MM.1S (cell line): ENCODE measurements around the gene ANKRD45.
"Not testable (repeated sequence)": the region's sequence is repeated elsewhere in the genome, so short reads cannot be mapped to it uniquely, and the experiment has no call there.

Experiments used
- DNase-seq: peaks from one replicate; pipeline ENCODE4 v3.0.0-alpha.2; 2015
- H2AFZ ChIP-seq: fragments of 300-600 bp; sonication (generic); 2 replicates; pipeline ENCODE4 v1.6.0; 2016; ENCODE audit warnings: antibody characterized with exemption, low read length
- H3F3A ChIP-seq: fragments of 300-600 bp; sonication (generic); 2 replicates; pipeline ENCODE4 v1.6.1; 2016; ENCODE audit warnings: mild to moderate bottlenecking, antibody characterized with exemption, low read length, moderate library complexity, mixed read lengths; ENCODE audit not compliant: insufficient read depth
- H3K27ac ChIP-seq: fragments of 300-600 bp; sonication (generic); 2 replicates; pipeline ENCODE4 v1.5.1; 2016; ENCODE audit warnings: mild to moderate bottlenecking, low read length
- H3K27me3 ChIP-seq: fragments of 300-600 bp; sonication (generic); replicated peaks from 2 replicates; pipeline ENCODE4 v1.6.0; 2016; ENCODE audit warnings: low read length; ENCODE audit not compliant: insufficient read depth
- H3K36me3 ChIP-seq: fragments of 300-600 bp; sonication (generic); replicated peaks from 2 replicates; pipeline ENCODE4 v1.6.1; 2016; ENCODE audit warnings: mild to moderate bottlenecking, low read length, mixed read lengths; ENCODE audit not compliant: insufficient read depth
- H3K4me1 ChIP-seq: fragments of 300-600 bp; sonication (generic); 2 replicates; pipeline ENCODE4 v1.6.1; 2016; ENCODE audit warnings: low read length, mixed read lengths
- H3K4me2 ChIP-seq: fragments of 300-600 bp; sonication (generic); 2 replicates; pipeline ENCODE4 v1.6.0; 2016; ENCODE audit warnings: low read depth, low read length
- H3K4me3 ChIP-seq: fragments of 300-600 bp; sonication (generic); 2 replicates; pipeline ENCODE4 v1.5.1; 2016; ENCODE audit warnings: low read length, mixed read lengths
- H3K79me2 ChIP-seq: fragments of 300-600 bp; sonication (generic); 2 replicates; pipeline ENCODE4 v1.6.1; 2016; ENCODE audit warnings: mixed run types, low read length, mixed read lengths
- H3K9ac ChIP-seq: fragments of 300-600 bp; sonication (generic); 2 replicates; pipeline ENCODE4 v1.6.1; 2016; ENCODE audit warnings: low read length, mixed read lengths
- H3K9me2 ChIP-seq: fragments of 300-600 bp; sonication (generic); replicated peaks from 2 replicates; pipeline ENCODE4 v1.6.1; 2016; ENCODE audit warnings: mild to moderate bottlenecking, low read length, mixed read lengths; ENCODE audit not compliant: insufficient read depth
- H3K9me3 ChIP-seq: fragments of 300-600 bp; sonication (generic); replicated peaks from 2 replicates; pipeline ENCODE4 v1.6.1; 2016; ENCODE audit warnings: mild to moderate bottlenecking, low read length, mixed read lengths; ENCODE audit not compliant: insufficient read depth
- H4K20me1 ChIP-seq: fragments of 300-600 bp; sonication (generic); 2 replicates; pipeline ENCODE4 v1.6.1; 2016; ENCODE audit warnings: mild to moderate bottlenecking, low read length, moderate library complexity, mixed read lengths; ENCODE audit not compliant: insufficient read depth
- EZH2 ChIP-seq: fragments of 300-600 bp; sonication (generic); optimal IDR thresholded peaks from 2 replicates; pipeline ENCODE3; 2017; ENCODE audit warnings: low read depth, mild to moderate bottlenecking, antibody characterized with exemption, low read length, mixed read lengths
- EZH2phosphoT487 ChIP-seq: fragments of 300-600 bp; sonication (generic); IDR thresholded peaks from 2 replicates; pipeline ENCODE4 v1.6.1; 2018; ENCODE audit warnings: antibody characterized with exemption, low read length
- TF ChIP-seq, protein P1 (sequence below): fragments of 300-600 bp; sonication (generic); IDR thresholded peaks from 2 replicates; pipeline ENCODE4 v1.5.1; 2016; ENCODE audit warnings: antibody characterized with exemption, low read length, mixed read lengths

Gene ANKRD45

GRCh38 chr1:173688300-173688699 is 18.6 kb upstream of the ANKRD45 start:
- no peaks in the 10 kb centered on the region for H3F3A ChIP-seq
- H3K9me2 ChIP-seq, result no peaks in the 10 kb centered on the region
- H3K4me1 ChIP-seq, result peaks cover 7% of the 10 kb centered on the region
- H3K4me3 ChIP-seq, result no peak overlapping the region
- H3K9ac ChIP-seq, result no peak overlapping the region
- H3K27ac ChIP-seq, result no peak overlapping the region
- H3K9me3 ChIP-seq, result no peaks in the 10 kb centered on the region
- no peak overlapping the region for H3K4me2 ChIP-seq
- H4K20me1 ChIP-seq, result no peaks in the 10 kb centered on the region
- H3K79me2 ChIP-seq, result no peaks in the 10 kb centered on the region
- DNase-seq, result no peak
- H3K36me3 ChIP-seq, result no peaks in the 10 kb centered on the region
- H3K27me3 ChIP-seq, result no peaks in the 10 kb centered on the region
- TF ChIP-seq, protein P1, sequence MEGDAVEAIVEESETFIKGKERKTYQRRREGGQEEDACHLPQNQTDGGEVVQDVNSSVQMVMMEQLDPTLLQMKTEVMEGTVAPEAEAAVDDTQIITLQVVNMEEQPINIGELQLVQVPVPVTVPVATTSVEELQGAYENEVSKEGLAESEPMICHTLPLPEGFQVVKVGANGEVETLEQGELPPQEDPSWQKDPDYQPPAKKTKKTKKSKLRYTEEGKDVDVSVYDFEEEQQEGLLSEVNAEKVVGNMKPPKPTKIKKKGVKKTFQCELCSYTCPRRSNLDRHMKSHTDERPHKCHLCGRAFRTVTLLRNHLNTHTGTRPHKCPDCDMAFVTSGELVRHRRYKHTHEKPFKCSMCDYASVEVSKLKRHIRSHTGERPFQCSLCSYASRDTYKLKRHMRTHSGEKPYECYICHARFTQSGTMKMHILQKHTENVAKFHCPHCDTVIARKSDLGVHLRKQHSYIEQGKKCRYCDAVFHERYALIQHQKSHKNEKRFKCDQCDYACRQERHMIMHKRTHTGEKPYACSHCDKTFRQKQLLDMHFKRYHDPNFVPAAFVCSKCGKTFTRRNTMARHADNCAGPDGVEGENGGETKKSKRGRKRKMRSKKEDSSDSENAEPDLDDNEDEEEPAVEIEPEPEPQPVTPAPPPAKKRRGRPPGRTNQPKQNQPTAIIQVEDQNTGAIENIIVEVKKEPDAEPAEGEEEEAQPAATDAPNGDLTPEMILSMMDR, result no peak
- TF ChIP-seq EZH2, result no peak
- no peak for TF ChIP-seq EZH2phosphoT487
- no peak overlapping the region for H2AFZ ChIP-seq

- not testable (repeated sequence) for H3K9ac ChIP-seq, H3K9me3 ChIP-seq, H3K27ac ChIP-seq, H3K4me3 ChIP-seq, H3K9me2 ChIP-seq, H4K20me1 ChIP-seq, DNase-seq, H3K27me3 ChIP-seq, H2AFZ ChIP-seq, H3K4me2 ChIP-seq, H3K79me2 ChIP-seq, H3F3A ChIP-seq, H3K36me3 ChIP-seq
- H3K4me1 ChIP-seq, result peaks cover 13% of the 10 kb centered on the region
Observed at GRCh38 chr1:173685121-173685520, 15.5 kb upstream of the ANKRD45 start.

GRCh38 chr1:173683838-173684237 is 14.2 kb upstream of the ANKRD45 start:
- not testable (repeated sequence) for H3K4me3 ChIP-seq, H3F3A ChIP-seq, H3K27ac ChIP-seq, DNase-seq, H3K36me3 ChIP-seq, H3K9me2 ChIP-seq, H4K20me1 ChIP-seq, H3K9ac ChIP-seq, H3K79me2 ChIP-seq, H3K27me3 ChIP-seq, H3K9me3 ChIP-seq, H2AFZ ChIP-seq
- peak overlapping the region; percentile 26; the same call in 1 of the 2 replicates for H3K4me2 ChIP-seq
- H3K4me1 ChIP-seq, result peaks cover 13% of the 10 kb centered on the region

DNA sequence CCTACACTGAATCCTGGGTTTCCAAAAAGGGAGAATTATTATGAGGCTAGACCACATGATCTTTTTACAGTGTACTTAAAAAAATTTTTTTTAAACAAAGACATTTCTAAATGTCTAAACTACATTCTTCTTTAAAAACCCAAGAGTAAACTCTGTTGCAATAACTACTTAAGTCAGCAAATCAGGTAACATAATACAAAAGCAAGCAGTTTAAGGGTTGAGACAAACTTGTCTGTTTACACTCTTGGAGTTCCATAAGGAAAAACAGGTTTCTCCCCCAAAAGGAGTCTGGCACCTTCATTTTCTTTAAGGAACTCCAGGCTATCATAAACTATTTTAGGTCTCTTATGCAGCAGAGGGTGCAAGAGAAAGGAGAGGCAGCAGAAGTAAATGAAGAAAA is 12.5 kb upstream of the ANKRD45 start:
- no peaks in the 10 kb centered on the region for H3K27me3 ChIP-seq
- no peaks in the 10 kb centered on the region for H3K36me3 ChIP-seq
- H3K79me2 ChIP-seq, result no peaks in the 10 kb centered on the region
- H4K20me1 ChIP-seq, result no peaks in the 10 kb centered on the region
- H2AFZ ChIP-seq, result 0 out of 2 replicates have a peak overlapping the region, but pooled peaks have one; percentile 13
- no peaks in the 10 kb centered on the region for H3K9me3 ChIP-seq
- no peak overlapping the region for H3K4me3 ChIP-seq
- H3K9me2 ChIP-seq, result no peaks in the 10 kb centered on the region
- H3K27ac ChIP-seq, result no peak overlapping the region
- peak overlapping the region; percentile 26; the same call in 1 of the 2 replicates for H3K4me2 ChIP-seq
- TF ChIP-seq EZH2, result no peak
- TF ChIP-seq, protein P1, result no peak
- TF ChIP-seq EZH2phosphoT487, result no peak
- H3K4me1 ChIP-seq, result peaks cover 13% of the 10 kb centered on the region
- no peak overlapping the region for H3K9ac ChIP-seq
- no peaks in the 10 kb centered on the region for H3F3A ChIP-seq
- no peak for DNase-seq

GRCh38 chr1:173680152-173680551 is 10.5 kb upstream of the ANKRD45 start:
- not testable (repeated sequence) for H3K27ac ChIP-seq, H3K27me3 ChIP-seq, H3F3A ChIP-seq, H3K9ac ChIP-seq, H3K36me3 ChIP-seq, H4K20me1 ChIP-seq, DNase-seq, H3K9me2 ChIP-seq, H3K4me2 ChIP-seq, H3K4me3 ChIP-seq, H3K79me2 ChIP-seq, H2AFZ ChIP-seq, H3K9me3 ChIP-seq
- peaks cover 13% of the 10 kb centered on the region for H3K4me1 ChIP-seq

GRCh38 chr1:173674496-173674895 is 4.8 kb upstream of the ANKRD45 start:
- H3K4me2 ChIP-seq, H3K79me2 ChIP-seq, H2AFZ ChIP-seq, H3K9me2 ChIP-seq, H3K4me1 ChIP-seq, H3K9me3 ChIP-seq, H4K20me1 ChIP-seq, H3F3A ChIP-seq, H3K9ac ChIP-seq, H3K4me3 ChIP-seq, H3K27ac ChIP-seq, H3K36me3 ChIP-seq, DNase-seq, H3K27me3 ChIP-seq: not testable (repeated sequence)
